Measurements from ENCODE around the gene IKZF2.

DNA sequence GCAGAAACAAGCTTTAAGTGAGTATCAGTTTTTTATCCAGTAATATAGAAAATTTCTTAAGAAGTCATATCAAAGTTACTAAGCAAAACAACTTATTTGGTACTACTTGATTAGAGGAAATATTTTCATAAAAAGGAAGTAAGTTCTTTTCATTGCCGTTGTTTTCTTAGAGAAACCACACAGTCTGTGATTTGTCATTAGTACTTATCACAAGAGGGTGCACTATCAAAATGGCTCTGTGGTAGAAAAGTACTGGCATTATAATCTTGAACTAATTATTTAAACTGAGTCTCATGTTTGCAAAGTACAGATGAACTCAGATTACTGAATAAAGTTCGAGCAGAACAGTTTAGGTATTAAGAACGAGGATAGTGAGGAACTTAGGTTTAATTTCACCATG lies 93.4 kb downstream of the IKZF2 start:
- TF ChIP-seq, protein P1, sequence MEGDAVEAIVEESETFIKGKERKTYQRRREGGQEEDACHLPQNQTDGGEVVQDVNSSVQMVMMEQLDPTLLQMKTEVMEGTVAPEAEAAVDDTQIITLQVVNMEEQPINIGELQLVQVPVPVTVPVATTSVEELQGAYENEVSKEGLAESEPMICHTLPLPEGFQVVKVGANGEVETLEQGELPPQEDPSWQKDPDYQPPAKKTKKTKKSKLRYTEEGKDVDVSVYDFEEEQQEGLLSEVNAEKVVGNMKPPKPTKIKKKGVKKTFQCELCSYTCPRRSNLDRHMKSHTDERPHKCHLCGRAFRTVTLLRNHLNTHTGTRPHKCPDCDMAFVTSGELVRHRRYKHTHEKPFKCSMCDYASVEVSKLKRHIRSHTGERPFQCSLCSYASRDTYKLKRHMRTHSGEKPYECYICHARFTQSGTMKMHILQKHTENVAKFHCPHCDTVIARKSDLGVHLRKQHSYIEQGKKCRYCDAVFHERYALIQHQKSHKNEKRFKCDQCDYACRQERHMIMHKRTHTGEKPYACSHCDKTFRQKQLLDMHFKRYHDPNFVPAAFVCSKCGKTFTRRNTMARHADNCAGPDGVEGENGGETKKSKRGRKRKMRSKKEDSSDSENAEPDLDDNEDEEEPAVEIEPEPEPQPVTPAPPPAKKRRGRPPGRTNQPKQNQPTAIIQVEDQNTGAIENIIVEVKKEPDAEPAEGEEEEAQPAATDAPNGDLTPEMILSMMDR (IDR thresholded peaks at IDR 0.05) = no peak
- TF ChIP-seq ZFX (IDR thresholded peaks at IDR 0.05; ENCODE audit: borderline replicate concordance) = no peak
